PC-9 (cell line): ENCODE results near the gene SOSTDC1.

Experiments used
- CTCF ChIP-seq: fragments of 200-600 bp; sonication (generic); conservative IDR thresholded peaks from 2 replicates; pipeline ENCODE4 v1.6.1; 2017; ENCODE audit warnings: mixed run types, antibody characterized with exemption, mild to moderate bottlenecking, moderate library complexity
- EZH2 ChIP-seq: fragments of 200-600 bp; sonication (generic); IDR thresholded peaks from 2 replicates; pipeline ENCODE4 v1.8.0; 2017; ENCODE audit warnings: antibody characterized with exemption, low read depth

GRCh38 chr7:16419126-16419525 lies 46.4 kb downstream of the SOSTDC1 start:
- TF ChIP-seq EZH2 (no peak), CTCF (no peak)
